Gastroesophageal sphincter (tissue), 3 donors: ENCODE data around the gene PARP8.

Experiments used
- CTCF ChIP-seq, 4 experiments: fragments of 200-600 bp in 2 of 4; fragments of 450-650 bp in 2 of 4; sonication (generic) in 1 of 4; IDR thresholded peaks; one replicate each; pipeline ENCODE4 v1.5.1; 2017 to 2019; ENCODE audit warnings: antibody characterized with exemption in 4 of 4, mild to moderate bottlenecking in 2 of 4, moderate library complexity in 2 of 4
- EP300 ChIP-seq: sonication (generic); formaldehyde crosslinking; IDR thresholded peaks from one replicate; pipeline ENCODE4 v1.6.1; 2017; ENCODE audit warnings: antibody characterized with exemption, mild to moderate bottlenecking
- POLR2A ChIP-seq, 2 donors: fragments of 450-650 bp; IDR thresholded peaks; one replicate each; pipeline ENCODE4 v1.6.1; 2017; ENCODE audit warnings: antibody characterized with exemption in 2 of 2, mild to moderate bottlenecking in 2 of 2, moderate library complexity in 1 of 2

DNA sequence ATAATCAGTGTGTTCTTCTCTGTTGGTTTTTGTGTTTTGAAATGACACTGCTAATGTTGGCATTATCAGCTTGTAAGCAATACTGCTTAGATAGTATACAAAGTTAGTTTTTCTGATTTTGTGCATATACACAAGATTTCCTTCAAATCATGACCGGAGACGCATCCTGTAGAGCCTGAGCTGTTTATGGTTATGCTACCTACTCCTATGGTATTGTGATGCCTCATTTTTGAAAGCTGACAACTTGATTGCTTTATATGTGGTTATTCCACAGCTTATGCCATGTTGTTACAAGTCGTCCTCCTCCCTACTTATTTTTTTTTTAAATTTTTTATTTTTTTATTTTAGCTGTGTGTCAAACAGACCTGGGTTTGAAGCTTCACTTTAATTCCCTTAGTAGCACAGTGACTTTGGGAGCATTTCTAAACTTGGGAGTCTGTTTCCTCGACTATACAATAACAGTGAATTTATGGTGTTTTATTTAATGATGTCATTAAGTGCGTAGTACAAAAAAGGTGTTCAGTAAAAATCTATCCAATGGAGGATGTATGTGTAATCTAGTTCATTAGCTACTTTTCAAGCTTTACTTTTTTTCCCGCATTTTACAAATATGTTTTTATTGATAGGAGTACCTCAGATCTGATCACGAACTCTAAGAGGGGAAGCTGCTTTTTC, 59.5 kb downstream of the PARP8 start:
- TF ChIP-seq CTCF (IDR thresholded peaks at IDR 0.05) = no peak
- no peak for TF ChIP-seq POLR2A (IDR thresholded peaks at IDR 0.05)
- no peak for TF ChIP-seq EP300
